ENCODE results near the gene NME3.

Gene NME3

GRCh38 chr16:1768061-1768766, 3.1 kb downstream of the NME3 start:
- no peak for DNase-seq

- no peak for DNase-seq
Measured at GRCh38 chr16:1767116-1767994, 4.0 kb downstream of the NME3 start.

- DNase-seq: no peak
Measured at GRCh38 chr16:1766701-1767100, 4.6 kb downstream of the NME3 start.

- DNase-seq: no peak
Measured at GRCh38 chr16:1766231-1766630, 5.1 kb downstream of the NME3 start.

- no peak for DNase-seq
Measured at GRCh38 chr16:1765826-1766225, 5.5 kb downstream of the NME3 start.

GRCh38 chr16:1764971-1765370, 6.4 kb downstream of the NME3 start:
- no peak for DNase-seq

GRCh38 chr16:1763521-1764511, 7.5 kb downstream of the NME3 start:
- DNase-seq: peak; percentile 6

- peak; percentile 13 for DNase-seq
Measured at GRCh38 chr16:1762879-1763520, 8.3 kb downstream of the NME3 start.

GRCh38 chr16:1762196-1762878, 9.0 kb downstream of the NME3 start:
- DNase-seq: no peak

GRCh38 chr16:1761751-1762150, 9.6 kb downstream of the NME3 start:
- no peak for DNase-seq

- no peak for DNase-seq
Measured at GRCh38 chr16:1760911-1761310, 10.4 kb downstream of the NME3 start.

GRCh38 chr16:1759511-1759910, 11.8 kb downstream of the NME3 start:
- DNase-seq: no peak

- no peak for DNase-seq
Measured at GRCh38 chr16:1758923-1759322, 12.4 kb downstream of the NME3 start.

- no peak for DNase-seq
Measured at GRCh38 chr16:1757714-1758461, 13.5 kb downstream of the NME3 start.

GRCh38 chr16:1754204-1754603, 17.1 kb downstream of the NME3 start:
- DNase-seq: no peak

GRCh38 chr16:1752853-1753252, 18.5 kb downstream of the NME3 start:
- no peak for DNase-seq

GRCh38 chr16:1751946-1752345, 19.4 kb downstream of the NME3 start:
- DNase-seq: no peak

GRCh38 chr16:1749152-1750117, 21.9 kb downstream of the NME3 start:
- no peak for DNase-seq

GRCh38 chr16:1747934-1748333, 23.4 kb downstream of the NME3 start:
- no peak for DNase-seq

- DNase-seq: no peak
Measured at GRCh38 chr16:1746693-1747195, 24.6 kb downstream of the NME3 start.
